Motor neuron (in vitro differentiated cells): ENCODE measurements around the gene RAB40A. TPM values are rescaled to one million over a fixed set of nuclear protein-coding genes. Genes with fewer than 3 reads are reported as not detected.
"Not testable (repeated sequence)": the region's sequence is repeated elsewhere in the genome, so short reads cannot be mapped to it uniquely, and the experiment has no call there.

ENCODE experiments used
- ATAC-seq, 8 experiments: fragments of 200-7000 bp; cut with Tn5 transposase; replicated peaks in 6 of 8; 2 replicates each; pipeline ENCODE4 v1.8.0; 2021; ENCODE audit warnings: mild to moderate bottlenecking in 8 of 8, moderate library complexity in 8 of 8
- H3K27ac ChIP-seq, 2 donors: fragments of 250-450 bp; sonication (Bioruptor Pico); 2 replicates each; pipeline ENCODE4 v1.9.0; 2021; ENCODE audit warnings: antibody characterized with exemption in 2 of 2, mild to moderate bottlenecking in 2 of 2, moderate library complexity in 1 of 2
- H3K4me1 ChIP-seq, 2 donors: fragments of 250-450 bp; sonication (Bioruptor Pico); replicated peaks in 1 of 2; 2 replicates each; pipeline ENCODE4 v1.6.1; 2021; ENCODE audit warnings: antibody characterized with exemption in 2 of 2, mild to moderate bottlenecking in 2 of 2, moderate library complexity in 1 of 2
- H3K4me3 ChIP-seq, 5 donors: fragments of 250-450 bp; sonication (Bioruptor Pico); 2 replicates each; pipeline ENCODE4 v1.9.0; 2021; ENCODE audit warnings: antibody characterized with exemption in 5 of 5, mild to moderate bottlenecking in 5 of 5, moderate library complexity in 4 of 5
- WGBS, 10 experiments: fragments of 450-650 bp; shearing (Covaris generic); methylation state at CpG; one replicate each; pipeline ENCODE4 v1.0.0; 2022; 5-methylcytosine and 5-hydroxymethylcytosine counted together
- in situ Hi-C, 9 experiments: fragments of 400-800 bp; cut with MboI; loops; one replicate each; pipeline ENCODE4 v1.15.0; 2021; ENCODE audit warnings: low sequenced_read_pairs in 9 of 9, low pct_unique_long_range_greater_than_20kb in 2 of 9; ENCODE audit not compliant: unreplicated experiment in 9 of 9
- total RNA-seq, 8 experiments: library from RNA; unstranded; fragments of 300-600 nt; gene quantifications; 2 replicates each; pipeline versions ENCODE4 v1.2.3 to v1.2.4, GENCODE V29; 2022

The RAB40A gene
- total RNA-seq, 8 experiments from 2014 or later, result 0.76 to 3.8 (median 2.2) TPM

- no peak overlapping the region for H3K27ac ChIP-seq
- no peak overlapping the region for H3K4me3 ChIP-seq
- in situ Hi-C loops, result no loop called here
- ATAC-seq, result no peak
- 22 to 60% (median 43%) methylated on average over 1 to 2 of the region's 2 CpGs; no CpG with 5 or more reads in 7 of the 10 experiments for WGBS, 10 experiments
- H3K4me1 ChIP-seq, result no peaks in the 10 kb centered on the region
Observed at GRCh38 chrX:103517246-103517645, 2.0 kb downstream of the RAB40A start.

DNA sequence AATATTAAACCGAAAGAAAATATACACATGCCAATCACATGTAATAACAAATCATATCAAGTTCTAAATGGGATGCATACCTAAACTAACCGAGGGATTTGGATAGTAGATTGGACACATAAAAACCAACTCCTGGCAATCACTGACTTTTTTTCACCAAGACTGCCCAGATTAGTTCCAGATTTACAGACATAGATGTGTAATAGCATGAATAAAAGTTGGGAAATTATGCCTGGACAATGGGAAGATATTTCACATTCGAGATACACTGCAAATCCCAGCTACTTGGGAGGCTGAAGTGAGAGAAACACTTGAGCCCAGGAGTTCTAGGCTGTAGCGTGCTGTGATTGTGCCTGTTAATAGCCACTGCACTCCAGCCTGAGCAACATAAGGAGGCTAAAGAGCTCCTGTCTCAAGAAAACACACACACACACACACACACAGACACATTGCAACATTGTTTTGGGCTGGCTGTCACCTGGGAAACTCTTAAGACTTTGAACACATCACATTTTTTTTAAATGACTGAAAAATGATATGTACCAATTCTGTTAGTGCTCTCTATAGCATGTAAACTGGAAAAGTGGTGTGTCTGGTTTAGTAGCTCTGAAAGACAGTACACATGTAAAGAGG is 5.7 kb downstream of the RAB40A start:
- 0 to 100% (median 33%) methylated on average over 1 to 3 of the region's 4 CpGs; no CpG with 5 or more reads in 6 of the 10 experiments for WGBS, 10 experiments
- no peaks in the 10 kb centered on the region for H3K4me1 ChIP-seq
- H3K4me3 ChIP-seq, result no peak overlapping the region
- H3K27ac ChIP-seq, result no peak overlapping the region
- in situ Hi-C loops, result no loop called here
- peak in 1 of 8 experiments; percentile 23 for ATAC-seq

- no peak overlapping the region for H3K4me3 ChIP-seq
- H3K4me1 ChIP-seq, result no peaks in the 10 kb centered on the region
- 32 to 80% (median 53%) methylated on average over 1 to 5 of the region's 5 CpGs; no CpG with 5 or more reads in 7 of the 10 experiments for WGBS, 10 experiments
- in situ Hi-C loops, result no loop called here
- peak in 1 of 8 experiments; percentile 53 for ATAC-seq
- no peak overlapping the region for H3K27ac ChIP-seq
Observed at GRCh38 chrX:103513067-103513466, 6.2 kb downstream of the RAB40A start.

- whole genome bisulfite sequencing, 10 experiments, result 0 to 57% (median 34%) methylated on average over 1 to 5 of the region's 6 CpGs; no CpG with 5 or more reads in 7 of the 10 experiments
- Histone ChIP-seq H3K4me1 (no peaks in the 10 kb centered on the region), H3K27ac (no peak overlapping the region), H3K4me3 (no peak overlapping the region)
- in situ Hi-C loops, result no loop called here
- ATAC-seq, result no peak
Observed at GRCh38 chrX:103510031-103510430, 9.3 kb downstream of the RAB40A start.

DNA sequence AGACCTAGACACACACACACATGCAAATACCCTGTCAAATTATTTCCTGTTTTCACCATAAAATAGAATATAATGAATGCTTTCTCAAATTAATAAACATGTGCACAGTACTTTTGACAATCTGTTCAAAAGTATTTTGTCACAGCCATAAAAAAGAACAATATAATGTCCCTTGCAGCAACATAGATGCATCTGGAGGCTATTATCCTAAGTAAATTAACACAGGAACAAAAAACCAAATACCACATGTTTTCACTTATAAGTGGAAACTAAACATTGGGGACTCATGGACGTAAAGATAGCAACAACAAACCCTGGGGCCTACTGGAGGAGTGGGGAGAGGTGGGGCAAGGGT is 15.5 kb downstream of the RAB40A start:
- ATAC-seq, result no peak
- no peaks in the 10 kb centered on the region for H3K4me1 ChIP-seq
- no peak overlapping the region for H3K27ac ChIP-seq
- in situ Hi-C loops, result no loop called here
- 0 to 100% (median 79%) methylated on average over 1 of the region's 1 CpG; no CpG with 5 or more reads in 6 of the 10 experiments for WGBS, 10 experiments
- H3K4me3 ChIP-seq, result no peak overlapping the region

- 15 to 100% (median 56%) methylated on average over 1 to 8 of the region's 8 CpGs; no CpG with 5 or more reads in 4 of the 10 experiments for WGBS, 10 experiments
- H3K4me3 ChIP-seq, result no peak overlapping the region
- in situ Hi-C loops, result no loop called here
- H3K27ac ChIP-seq, result no peak overlapping the region
- no peak for ATAC-seq
- no peaks in the 10 kb centered on the region for H3K4me1 ChIP-seq
Observed at GRCh38 chrX:103503163-103503852, 16.0 kb downstream of the RAB40A start.

DNA sequence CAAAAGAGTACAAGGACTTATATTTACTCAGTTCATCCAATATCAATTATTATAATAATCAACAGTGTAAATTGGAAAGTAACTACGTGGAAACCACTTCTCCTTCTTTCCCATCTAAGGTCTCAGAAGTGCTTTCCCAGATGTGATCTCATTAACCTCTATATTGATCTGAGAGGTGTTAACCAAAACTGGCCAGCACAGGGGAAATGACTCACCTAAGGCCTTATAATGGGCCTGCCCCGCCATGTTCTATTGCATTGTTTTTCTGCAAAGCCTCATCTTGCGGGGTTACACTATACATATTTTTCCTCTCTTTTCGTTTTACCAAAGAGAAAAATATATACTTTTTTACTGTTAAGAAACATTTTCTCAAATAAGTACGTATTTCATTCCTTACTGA is 20.5 kb downstream of the RAB40A start:
- H3K4me1 ChIP-seq, result no peaks in the 10 kb centered on the region
- 51 to 100% (median 67%) methylated on average over 1 to 4 of the region's 5 CpGs; no CpG with 5 or more reads in 2 of the 10 experiments for WGBS, 10 experiments
- in situ Hi-C loops, result no loop called here
- no peak for ATAC-seq
- H3K4me3 ChIP-seq, result no peak overlapping the region
- H3K27ac ChIP-seq, result no peak overlapping the region

GRCh38 chrX:103495786-103496185 is 23.5 kb downstream of the RAB40A start:
- in situ Hi-C loops, result no loop called here
- ATAC-seq, result no peak
- 80% methylated on average over 1 of the region's 1 CpG; no CpG with 5 or more reads in 9 of the 10 experiments for WGBS, 10 experiments
- Histone ChIP-seq H3K4me3 (no peak overlapping the region), H3K27ac (no peak overlapping the region), H3K4me1 (no peaks in the 10 kb centered on the region)

DNA sequence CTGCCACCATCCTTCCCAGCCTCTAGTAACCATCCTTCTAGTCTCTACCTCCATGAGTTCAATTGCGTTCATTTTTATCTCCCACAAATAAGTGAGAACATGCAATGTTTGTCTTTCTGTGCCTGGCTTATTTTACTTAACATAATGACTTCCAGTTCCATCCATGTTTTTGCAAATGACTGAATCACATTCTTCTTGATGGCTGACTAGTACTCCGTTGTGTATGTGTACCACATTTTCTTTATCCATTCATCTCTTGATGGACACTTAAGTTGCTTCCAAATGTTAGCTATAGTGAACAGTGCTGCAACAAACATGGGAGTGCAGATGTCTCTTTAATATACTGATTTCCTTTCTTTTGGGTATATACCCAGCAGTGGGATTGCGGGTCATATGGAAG is 25.7 kb downstream of the RAB40A start:
- H3K27ac ChIP-seq, H3K4me1 ChIP-seq, H3K4me3 ChIP-seq, ATAC-seq, in situ Hi-C loops: not testable (repeated sequence)
- 36 to 100% (median 86%) methylated on average over 1 to 3 of the region's 3 CpGs; no CpG with 5 or more reads in 1 of the 10 experiments for WGBS, 10 experiments

- 8% methylated on average over 2 of the region's 4 CpGs; no CpG with 5 or more reads in 9 of the 10 experiments for WGBS, 10 experiments
- H3K27ac ChIP-seq, in situ Hi-C loops, H3K4me1 ChIP-seq, ATAC-seq, H3K4me3 ChIP-seq: not testable (repeated sequence)
Observed at GRCh38 chrX:103489733-103490132, 29.6 kb downstream of the RAB40A start.

DNA sequence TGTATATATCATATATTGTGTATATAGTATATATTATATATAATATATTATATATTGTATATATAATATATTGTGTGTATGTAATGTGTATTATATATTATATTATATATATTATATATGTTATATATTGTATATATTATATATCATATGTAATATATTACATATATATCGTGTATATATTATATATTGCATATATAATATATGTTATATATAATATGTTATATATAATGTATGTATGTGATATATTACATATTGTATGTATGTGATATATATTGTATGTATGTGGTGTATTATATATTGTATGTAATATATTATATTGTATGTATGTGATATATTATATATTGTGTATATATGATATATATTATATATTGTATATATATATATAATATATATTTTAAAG is 30.5 kb downstream of the RAB40A start:
- H3K4me1 ChIP-seq, result no peaks in the 10 kb centered on the region
- WGBS, 10 experiments, result 0% methylated on average over 1 of the region's 1 CpG; no CpG with 5 or more reads in 8 of the 10 experiments
- H3K4me3 ChIP-seq, result no peak overlapping the region
- no peak overlapping the region for H3K27ac ChIP-seq
- no peak for ATAC-seq
- in situ Hi-C loops, result no loop called here

- Histone ChIP-seq H3K4me3 (no peak overlapping the region), H3K4me1 (no peaks in the 10 kb centered on the region), H3K27ac (no peak overlapping the region)
- ATAC-seq, result no peak
- in situ Hi-C loops, result no loop called here
- 0 to 46% (median 20%) methylated on average over 1 to 4 of the region's 4 CpGs; no CpG with 5 or more reads in 5 of the 10 experiments for WGBS, 10 experiments
Observed at GRCh38 chrX:103488332-103488731, 31.0 kb downstream of the RAB40A start.

GRCh38 chrX:103483720-103484119 is 35.6 kb downstream of the RAB40A start:
- 38 to 100% (median 72%) methylated on average over 1 to 3 of the region's 4 CpGs; no CpG with 5 or more reads in 4 of the 10 experiments for WGBS, 10 experiments
- ATAC-seq, result no peak
- in situ Hi-C loops, result no loop called here
- Histone ChIP-seq H3K4me1 (no peaks in the 10 kb centered on the region), H3K4me3 (no peak overlapping the region), H3K27ac (no peak overlapping the region)
